Sigmoid colon (tissue), 4 donors: ENCODE results near the gene WSCD1.

ENCODE experiments used
- POLR2A ChIP-seq, 2 donors: fragments of 450-650 bp; IDR thresholded peaks; one replicate each; pipeline ENCODE4 v1.6.1; 2016; ENCODE audit warnings: antibody characterized with exemption in 2 of 2, mild to moderate bottlenecking in 2 of 2, moderate library complexity in 2 of 2
- POLR2AphosphoS5 ChIP-seq, 4 donors: sonication (generic); formaldehyde crosslinking; IDR thresholded peaks; one replicate each; pipeline ENCODE4 v1.6.1; 2017; ENCODE audit warnings: antibody characterized with exemption in 4 of 4
- TF ChIP-seq, protein P1 (sequence below), 4 experiments: fragments of 450-650 bp in 3 of 4; fragments of 200-600 bp in 1 of 4; IDR thresholded peaks; one replicate each; pipeline ENCODE4 v1.5.1; 2016 to 2019; ENCODE audit warnings: antibody characterized with exemption in 4 of 4, mild to moderate bottlenecking in 3 of 4, moderate library complexity in 2 of 4

DNA sequence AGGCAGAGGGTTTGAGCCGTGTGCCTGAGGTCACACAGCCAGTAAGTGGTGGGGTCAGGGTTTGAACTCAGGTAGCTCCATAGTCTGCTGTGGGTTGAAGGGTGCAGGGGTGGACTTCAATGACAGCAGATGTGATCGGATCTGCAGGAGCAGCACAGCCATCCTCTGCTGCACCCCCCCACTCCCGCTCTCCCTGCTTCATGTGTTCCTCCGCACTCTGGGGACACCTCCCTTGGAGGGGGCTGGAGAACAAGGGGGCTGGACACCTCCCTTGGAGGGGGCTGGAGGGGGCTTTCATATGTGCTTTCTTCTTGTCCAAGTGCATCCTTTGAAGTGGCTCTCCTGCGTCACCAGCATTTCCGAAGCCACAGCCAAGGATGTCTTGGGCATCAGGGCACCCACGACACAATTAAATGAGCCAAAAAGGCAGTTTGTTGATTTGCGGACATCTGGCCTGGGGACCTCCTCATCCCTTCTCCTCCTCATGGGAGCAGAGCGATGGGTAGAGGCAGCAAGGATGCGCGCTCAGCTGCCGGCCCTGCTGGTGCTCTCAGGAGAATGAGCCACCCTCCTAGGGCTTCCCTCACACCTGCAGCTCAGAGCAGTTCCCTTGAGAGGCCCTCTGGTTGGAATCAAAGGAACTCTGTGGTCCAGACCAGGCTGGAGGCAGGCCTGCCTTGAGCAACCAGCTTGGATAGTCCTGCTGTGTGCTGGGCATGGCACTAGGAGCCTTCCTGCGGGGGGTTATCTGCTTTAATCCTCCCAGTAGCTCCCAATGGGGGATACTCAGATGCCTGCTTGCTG, 26.2 kb downstream of the WSCD1 start:
- TF ChIP-seq, protein P1, sequence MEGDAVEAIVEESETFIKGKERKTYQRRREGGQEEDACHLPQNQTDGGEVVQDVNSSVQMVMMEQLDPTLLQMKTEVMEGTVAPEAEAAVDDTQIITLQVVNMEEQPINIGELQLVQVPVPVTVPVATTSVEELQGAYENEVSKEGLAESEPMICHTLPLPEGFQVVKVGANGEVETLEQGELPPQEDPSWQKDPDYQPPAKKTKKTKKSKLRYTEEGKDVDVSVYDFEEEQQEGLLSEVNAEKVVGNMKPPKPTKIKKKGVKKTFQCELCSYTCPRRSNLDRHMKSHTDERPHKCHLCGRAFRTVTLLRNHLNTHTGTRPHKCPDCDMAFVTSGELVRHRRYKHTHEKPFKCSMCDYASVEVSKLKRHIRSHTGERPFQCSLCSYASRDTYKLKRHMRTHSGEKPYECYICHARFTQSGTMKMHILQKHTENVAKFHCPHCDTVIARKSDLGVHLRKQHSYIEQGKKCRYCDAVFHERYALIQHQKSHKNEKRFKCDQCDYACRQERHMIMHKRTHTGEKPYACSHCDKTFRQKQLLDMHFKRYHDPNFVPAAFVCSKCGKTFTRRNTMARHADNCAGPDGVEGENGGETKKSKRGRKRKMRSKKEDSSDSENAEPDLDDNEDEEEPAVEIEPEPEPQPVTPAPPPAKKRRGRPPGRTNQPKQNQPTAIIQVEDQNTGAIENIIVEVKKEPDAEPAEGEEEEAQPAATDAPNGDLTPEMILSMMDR (IDR thresholded peaks at IDR 0.05): no peak
- TF ChIP-seq POLR2A (IDR thresholded peaks at IDR 0.05) (no peak), POLR2AphosphoS5 (IDR thresholded peaks at IDR 0.05) (no peak)
